Endometrial microvascular endothelial cells (primary cell): ENCODE measurements around the gene KRTAP4-3. TPM values are rescaled to one million over a fixed set of nuclear protein-coding genes. Genes with fewer than 3 reads are reported as not detected.
"Not testable (repeated sequence)": the region's sequence is repeated elsewhere in the genome, so short reads cannot be mapped to it uniquely, and the experiment has no call there.

Experiments
- in situ Hi-C: cut with HindIII; loops from 2 replicates; pipeline ENCODE4 v1.10.0; 2017; ENCODE audit warnings: low sequenced_read_pairs, low pct_unique_long_range_greater_than_20kb; ENCODE audit errors: inconsistent ontology term
- total RNA-seq: library from RNA; depleted of rRNA; stranded (reverse); fragments of >200 nt; gene quantifications from one replicate; pipeline ENCODE4 v1.2.3, GENCODE V29; 2015; ENCODE audit errors: inconsistent ontology term

Gene KRTAP4-3
- total RNA-seq, 1 donor from 2014 or later: not detected

DNA sequence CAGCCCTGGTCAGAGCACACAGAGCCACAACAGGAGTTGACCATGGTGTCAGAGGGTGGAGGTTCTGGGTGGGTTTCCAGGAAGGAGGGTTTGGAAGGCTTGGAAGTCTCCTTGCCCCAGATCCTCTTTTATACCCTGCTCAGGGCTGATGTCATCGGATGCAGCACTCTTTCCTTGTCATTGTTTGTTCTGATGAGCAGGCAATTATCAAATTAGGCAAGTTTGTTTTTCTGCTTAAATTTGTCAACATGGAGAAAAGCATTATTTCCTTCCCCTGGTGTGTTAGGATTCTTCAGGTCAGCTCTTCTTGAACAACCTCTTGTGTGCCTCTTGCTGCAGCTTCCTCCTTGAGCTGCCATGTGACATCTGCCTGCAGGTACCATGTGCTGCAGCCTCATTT, 7.4 kb downstream of the KRTAP4-3 start, which contains the start of gene KRTAP4-4:
KRTAP4-4 (minus strand) TSS at position 101 of the 400 bp plus-strand sequence; CDS start at position 44, 57 bp downstream.
- in situ Hi-C loops: no loop called here

DNA sequence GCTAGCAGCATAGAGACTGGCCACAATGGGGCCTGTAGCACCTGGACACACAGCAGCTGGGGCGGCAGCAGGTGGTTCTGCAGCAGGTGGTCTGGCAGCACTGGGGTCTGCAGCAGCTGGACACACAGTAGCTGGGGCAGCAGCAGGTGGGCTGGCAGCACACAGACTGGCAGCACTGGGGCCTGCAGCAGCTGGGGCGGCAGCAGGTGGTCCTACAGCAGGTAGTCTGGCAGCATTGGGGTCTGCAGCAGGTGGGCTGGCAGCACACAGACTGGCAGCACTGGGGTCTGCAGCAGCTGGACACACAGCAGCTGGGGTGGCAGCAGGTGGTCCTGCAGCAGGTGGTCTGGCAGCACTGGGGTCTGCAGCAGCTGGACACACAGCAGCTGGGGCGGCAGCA, 7.8 kb downstream of the KRTAP4-3 start:
- in situ Hi-C loops: not testable (repeated sequence)

DNA sequence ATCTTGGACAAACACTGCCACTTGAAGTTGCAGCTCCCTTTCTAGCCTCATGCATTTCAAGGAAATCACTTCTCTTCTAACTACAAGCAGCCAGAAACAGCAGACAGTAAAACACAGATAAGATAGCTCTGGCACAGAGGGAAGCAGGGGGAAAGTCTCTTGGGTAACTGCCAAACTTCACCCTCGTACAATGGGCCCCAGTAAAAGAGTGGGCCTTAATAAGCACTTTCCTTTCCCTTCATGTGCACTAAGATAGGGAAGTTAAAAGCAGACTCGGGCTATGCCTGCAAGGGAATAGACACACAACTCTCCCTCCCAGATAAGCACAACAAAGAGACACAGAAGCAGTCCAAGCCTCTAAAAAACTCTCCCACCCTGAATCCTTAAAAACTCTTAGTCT, 14.2 kb downstream of the KRTAP4-3 start:
- in situ Hi-C loops: no loop called here

GRCh38 chr17:41151525-41151924, 16.5 kb downstream of the KRTAP4-3 start:
- in situ Hi-C loops: no loop called here

DNA sequence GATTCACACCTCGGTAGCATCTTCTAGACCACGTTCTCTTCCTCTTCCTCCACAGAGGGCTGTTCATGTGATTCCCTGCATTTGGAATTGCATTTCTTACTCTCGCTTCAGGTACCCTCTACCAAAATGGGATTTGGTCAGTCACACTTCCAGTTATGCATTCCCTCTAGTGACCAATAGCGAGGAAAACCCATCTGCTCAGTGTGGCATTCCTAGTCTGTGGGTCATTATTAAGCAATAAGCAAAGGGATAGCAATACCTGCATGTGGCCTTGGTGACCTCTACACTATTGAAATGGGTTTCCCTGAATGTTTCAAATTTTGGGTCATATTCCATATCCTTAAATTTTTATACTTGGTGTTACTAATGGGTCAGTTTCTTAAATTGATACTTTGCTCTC, 18.0 kb downstream of the KRTAP4-3 start:
- in situ Hi-C loops: no loop called here

DNA sequence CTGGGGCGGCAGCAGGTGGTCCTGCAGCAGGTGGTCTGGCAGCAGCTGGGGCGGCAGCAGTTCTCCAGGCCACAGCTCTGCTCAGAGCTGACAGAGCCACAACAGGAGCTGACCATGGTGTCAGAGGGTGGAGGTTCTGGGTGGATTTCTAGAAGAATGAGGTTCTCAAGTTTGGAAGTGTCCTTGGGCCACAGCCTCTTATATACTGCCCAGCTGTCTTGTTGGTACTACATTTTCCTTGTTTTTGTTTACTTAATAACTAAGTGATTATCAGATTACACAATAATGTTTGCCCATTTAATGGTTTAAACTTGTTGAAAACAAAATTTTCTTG, 18.4 kb downstream of the KRTAP4-3 start, which contains the start of gene KRTAP4-5:
KRTAP4-5 (minus strand) TSS at position 174 of the 334 bp plus-strand sequence; CDS start at position 116, 58 bp downstream.
- in situ Hi-C loops: no loop called here

DNA sequence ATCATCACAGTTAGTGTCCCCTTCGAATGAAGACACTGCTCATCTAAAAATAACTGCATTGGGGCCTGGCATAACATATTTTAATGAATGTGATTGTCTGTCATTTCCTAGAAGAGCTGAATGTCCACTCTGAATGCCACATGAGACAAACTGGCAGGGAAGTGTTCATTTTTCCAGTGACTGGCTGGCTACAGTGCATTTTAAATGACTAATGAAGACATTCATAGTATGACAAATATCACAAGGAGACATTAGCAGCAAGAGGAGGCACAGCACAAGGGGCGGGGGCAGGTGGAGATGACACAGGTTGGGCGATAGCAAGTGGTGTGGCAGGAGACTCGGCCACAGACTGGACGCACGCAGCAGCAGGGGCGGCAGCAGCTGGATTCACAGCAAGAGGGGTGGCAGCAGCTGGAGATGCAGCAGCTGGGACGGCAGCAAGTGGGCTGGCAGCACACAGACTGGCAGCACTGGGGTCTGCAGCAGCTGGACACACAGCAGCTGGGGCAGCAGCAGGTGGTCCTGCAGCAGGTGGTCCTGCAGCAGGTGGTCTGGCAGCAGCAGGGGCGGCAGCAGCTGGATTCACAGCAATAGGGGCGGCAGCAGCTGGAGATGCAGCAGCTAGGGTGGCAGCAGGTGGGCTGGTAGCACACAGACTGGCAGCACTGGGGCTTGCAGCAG, 18.9 kb downstream of the KRTAP4-3 start:
- in situ Hi-C loops: not testable (repeated sequence)

DNA sequence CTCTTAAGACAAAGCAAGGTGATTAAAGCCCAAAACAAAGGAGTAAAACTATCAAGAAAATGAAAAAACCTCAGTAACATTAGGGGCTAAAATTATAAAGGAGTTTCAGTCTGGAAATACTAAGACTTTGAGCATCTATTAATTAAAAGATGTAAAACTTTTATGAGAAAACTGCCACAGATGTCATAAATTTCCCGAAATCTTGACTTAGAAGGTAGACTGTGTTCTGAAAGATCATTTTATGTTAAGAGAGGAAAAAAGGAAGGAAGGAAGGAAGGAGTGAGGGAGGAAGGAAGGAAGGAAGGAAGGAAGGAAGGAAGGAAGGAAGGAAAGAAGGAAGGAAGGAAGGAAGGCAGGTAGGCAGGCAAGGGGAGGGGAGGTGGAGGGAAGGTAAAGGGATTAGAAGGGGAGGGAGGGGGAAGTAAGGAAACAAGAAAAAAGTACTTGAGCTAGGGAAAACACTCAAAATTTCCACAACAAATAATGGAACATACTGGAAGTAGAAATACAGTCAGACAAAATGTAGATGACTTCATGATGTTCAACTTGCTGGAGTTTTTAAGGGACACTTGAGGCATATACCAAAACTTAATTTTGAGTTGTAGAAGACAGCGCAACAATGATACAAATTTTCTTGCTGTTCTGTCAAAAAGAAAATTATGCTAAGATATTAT, 20.4 kb downstream of the KRTAP4-3 start:
- in situ Hi-C loops: no loop called here

DNA sequence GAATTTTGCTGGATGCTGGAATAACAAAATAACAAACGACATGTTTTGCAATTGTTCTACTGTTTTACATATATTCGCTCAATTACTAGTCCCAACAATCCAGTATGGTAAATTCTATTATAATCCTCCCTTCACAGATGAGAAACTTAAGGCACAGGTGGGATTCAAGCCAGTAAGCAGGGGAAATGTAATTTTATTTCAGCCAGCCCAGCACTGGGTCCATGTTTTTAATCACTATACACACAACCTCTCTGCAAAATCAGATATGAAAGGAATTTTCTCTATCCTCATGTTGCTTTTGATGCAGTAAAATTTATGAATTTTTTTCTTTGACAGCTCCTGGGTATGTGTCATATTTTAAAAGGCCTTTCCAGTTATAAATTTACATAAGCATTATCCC, 22.8 kb downstream of the KRTAP4-3 start:
- in situ Hi-C loops: no loop called here

DNA sequence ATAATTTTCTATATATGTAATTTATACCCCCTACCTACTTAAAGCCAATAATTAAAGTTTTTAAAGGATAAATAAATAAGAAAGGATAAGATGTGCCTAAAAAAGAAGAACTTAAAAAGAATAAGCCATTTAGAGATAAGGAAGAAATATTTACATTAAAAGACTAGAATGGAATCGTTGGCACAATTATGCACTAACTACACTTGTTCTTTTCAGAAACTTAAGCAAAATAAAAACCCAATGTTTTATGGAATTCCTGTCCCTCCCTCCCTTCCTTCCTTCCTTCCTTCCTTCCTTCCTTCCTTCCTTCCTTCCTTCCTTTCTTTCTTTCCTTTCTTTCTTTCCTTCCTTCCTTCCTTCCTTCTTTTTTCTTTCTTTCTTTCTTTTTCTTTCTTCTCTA, 23.2 kb downstream of the KRTAP4-3 start:
- in situ Hi-C loops: no loop called here

GRCh38 chr17:41141361-41141760, 26.7 kb downstream of the KRTAP4-3 start:
- in situ Hi-C loops: no loop called here

DNA sequence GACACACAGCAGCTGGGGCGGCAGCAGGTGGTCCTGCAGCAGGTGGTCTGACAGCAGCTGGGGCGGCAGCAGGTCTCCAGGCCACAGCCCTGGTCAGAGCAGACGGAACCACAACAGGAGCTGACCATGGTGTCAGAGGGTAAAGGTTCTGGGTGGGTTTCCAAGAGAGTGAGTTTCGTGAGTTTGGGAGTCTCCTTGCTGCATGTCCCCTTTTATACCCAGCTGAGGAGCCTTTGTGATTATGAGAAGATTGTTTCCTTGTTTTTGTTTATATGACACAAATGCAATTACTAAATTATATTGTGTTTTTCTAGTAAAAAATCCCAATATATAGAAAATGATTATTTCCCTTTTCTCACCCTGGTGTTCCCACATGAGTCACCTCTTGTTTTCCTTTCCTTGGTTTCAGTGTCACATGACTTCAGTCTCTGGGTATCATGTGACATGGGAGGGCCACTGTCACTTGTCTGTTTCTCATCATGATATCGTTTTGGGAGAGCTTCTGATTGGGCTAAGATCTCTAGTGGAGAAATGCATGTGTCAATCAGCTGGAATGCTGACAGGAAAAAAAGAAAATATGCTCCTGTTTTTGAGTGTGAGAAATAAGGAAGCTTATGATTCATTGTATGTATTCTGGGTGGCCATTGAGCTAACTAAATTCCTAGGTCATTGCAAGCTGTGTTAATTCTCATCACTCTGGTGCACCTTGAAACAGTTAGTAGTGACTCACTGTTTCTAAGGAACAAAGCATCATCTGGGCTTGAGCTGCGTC, 27.5 kb downstream of the KRTAP4-3 start, which contains the start of gene KRTAP4-6:
KRTAP4-6 (minus strand) TSS at position 185 of the 772 bp plus-strand sequence; CDS start at position 128, 57 bp downstream.
- in situ Hi-C loops: no loop called here

- in situ Hi-C loops: not testable (repeated sequence)
Observed at GRCh38 chr17:41139865-41140264, 28.2 kb downstream of the KRTAP4-3 start.

GRCh38 chr17:41133880-41134735, 33.9 kb downstream of the KRTAP4-3 start:
- in situ Hi-C loops: no loop called here

- in situ Hi-C loops: no loop called here
Observed at GRCh38 chr17:41131979-41132378, 36.0 kb downstream of the KRTAP4-3 start.

- in situ Hi-C loops: no loop called here
Observed at GRCh38 chr17:41127371-41127770, 40.6 kb downstream of the KRTAP4-3 start.

- in situ Hi-C loops: no loop called here
Observed at GRCh38 chr17:41126412-41126811, 41.6 kb downstream of the KRTAP4-3 start.

- in situ Hi-C loops: no loop called here
Observed at GRCh38 chr17:41125064-41125463, 43.0 kb downstream of the KRTAP4-3 start.

- in situ Hi-C loops: not testable (repeated sequence)
Observed at GRCh38 chr17:41123991-41124371, 44.0 kb downstream of the KRTAP4-3 start, which contains the start of gene KRTAP4-12. KRTAP4-12 (minus strand) TSS chr17:41124182; CDS start chr17:41124122, 60 bp downstream.
